Body of pancreas (tissue), 4 donors: ENCODE data around the gene PLEK. TPM values are rescaled to one million over a fixed set of nuclear protein-coding genes. Genes with fewer than 3 reads are reported as not detected.
"Not testable (repeated sequence)": the region's sequence is repeated elsewhere in the genome, so short reads cannot be mapped to it uniquely, and the experiment has no call there.

Source experiments
- ATAC-seq: fragments of 150-250 bp; one replicate; pipeline ENCODE4 v1.9.1; 2016
- DNase-seq, 4 donors: peaks; one replicate each; pipeline ENCODE4 v3.0.0-alpha.2; 2019
- H3K27ac ChIP-seq, 4 donors: fragments of 200-600 bp; sonication (generic); 1 replicate in 3 of 4; 2 replicates in 1 of 4; pipeline versions ENCODE4 v1.5.1 to v1.6.1; 2016 to 2019; ENCODE audit warnings: mild to moderate bottlenecking in 1 of 4, mixed read lengths in 1 of 4, moderate library complexity in 1 of 4
- H3K27me3 ChIP-seq, 2 donors: fragments of 200-600 bp; sonication (generic); one replicate each; pipeline ENCODE4 v1.6.0; 2016; ENCODE audit warnings: mild to moderate bottlenecking in 1 of 2
- H3K36me3 ChIP-seq, 2 donors: fragments of 200-600 bp; sonication (generic); replicated peaks in 1 of 2; 2 replicates each; pipeline ENCODE4 v1.5.1; 2016; ENCODE audit warnings: low read depth in 2 of 2; ENCODE audit not compliant: insufficient read depth in 1 of 2
- H3K4me1 ChIP-seq: fragments of 200-600 bp; sonication (generic); one replicate; pipeline ENCODE4 v1.6.0; 2016
- H3K4me3 ChIP-seq, 2 donors: fragments of 200-600 bp; sonication (generic); 1 replicate in 1 of 2; 2 replicates in 1 of 2; pipeline ENCODE4 v1.5.1; 2016 to 2019
- H3K9me3 ChIP-seq, 3 donors: fragments of 200-600 bp; sonication (generic); 1 replicate in 2 of 3; 2 replicates in 1 of 3; pipeline ENCODE4 v1.5.1; 2016
- POLR2A ChIP-seq, 3 donors: fragments of 450-650 bp; IDR thresholded peaks; one replicate each; pipeline ENCODE4 v1.6.1; 2016; ENCODE audit warnings: antibody characterized with exemption in 3 of 3, mild to moderate bottlenecking in 2 of 3
- WGBS, 2 donors: methylation state at CpG; one replicate each; pipeline ENCODE4 v1.1.5; 2017; 5-methylcytosine and 5-hydroxymethylcytosine counted together
- intact Hi-C: fragments of 100-400 bp; cut with DNase I; formaldehyde crosslinking; loops from one replicate; pipeline ENCODE4 v1.15.1; 2023
- total RNA-seq, 2 donors: library from RNA; depleted of rRNA; stranded (reverse); fragments of >200 nt; gene quantifications; one replicate each; pipeline ENCODE4 v1.1.0, GENCODE V29; 2016
- TF ChIP-seq, protein P1 (sequence below), 7 experiments: fragments of 450-650 bp in 4 of 7; fragments of 200-600 bp in 3 of 7; sonication (generic) in 3 of 7; IDR thresholded peaks; one replicate each; pipeline ENCODE4 v1.5.1; 2016 to 2019; ENCODE audit warnings: antibody characterized with exemption in 7 of 7

PLEK gene
- total RNA-seq, 2 donors from 2014 or later, result 1.8 to 3.0 TPM

DNA sequence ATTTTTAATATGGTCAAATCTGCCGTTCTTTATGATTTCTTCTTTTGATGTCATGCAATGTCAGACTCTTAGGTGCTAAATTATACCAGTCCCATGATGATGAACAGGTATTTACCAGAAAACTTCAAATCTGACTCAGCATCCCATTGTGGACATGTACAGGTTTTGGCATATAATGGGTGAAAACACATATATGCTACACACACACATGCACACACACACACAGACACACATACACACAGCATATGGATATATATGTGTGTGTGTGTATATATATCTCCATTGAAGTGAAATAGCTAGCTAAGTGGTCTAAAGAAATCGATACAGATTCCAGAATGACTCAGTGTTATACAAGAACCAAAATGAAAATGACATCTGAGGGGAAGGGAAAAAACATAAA, 7.4 kb downstream of the PLEK start:
- Histone ChIP-seq H3K4me3 (no peak overlapping the region), H3K9me3 (no peaks in the 10 kb centered on the region), H3K36me3 (no peaks in the 10 kb centered on the region), H3K27ac (no peak overlapping the region), H3K27me3 (no peaks in the 10 kb centered on the region), H3K4me1 (no peaks in the 10 kb centered on the region)
- ATAC-seq (no peak), DNase-seq (no peak)
- TF ChIP-seq, protein P1, sequence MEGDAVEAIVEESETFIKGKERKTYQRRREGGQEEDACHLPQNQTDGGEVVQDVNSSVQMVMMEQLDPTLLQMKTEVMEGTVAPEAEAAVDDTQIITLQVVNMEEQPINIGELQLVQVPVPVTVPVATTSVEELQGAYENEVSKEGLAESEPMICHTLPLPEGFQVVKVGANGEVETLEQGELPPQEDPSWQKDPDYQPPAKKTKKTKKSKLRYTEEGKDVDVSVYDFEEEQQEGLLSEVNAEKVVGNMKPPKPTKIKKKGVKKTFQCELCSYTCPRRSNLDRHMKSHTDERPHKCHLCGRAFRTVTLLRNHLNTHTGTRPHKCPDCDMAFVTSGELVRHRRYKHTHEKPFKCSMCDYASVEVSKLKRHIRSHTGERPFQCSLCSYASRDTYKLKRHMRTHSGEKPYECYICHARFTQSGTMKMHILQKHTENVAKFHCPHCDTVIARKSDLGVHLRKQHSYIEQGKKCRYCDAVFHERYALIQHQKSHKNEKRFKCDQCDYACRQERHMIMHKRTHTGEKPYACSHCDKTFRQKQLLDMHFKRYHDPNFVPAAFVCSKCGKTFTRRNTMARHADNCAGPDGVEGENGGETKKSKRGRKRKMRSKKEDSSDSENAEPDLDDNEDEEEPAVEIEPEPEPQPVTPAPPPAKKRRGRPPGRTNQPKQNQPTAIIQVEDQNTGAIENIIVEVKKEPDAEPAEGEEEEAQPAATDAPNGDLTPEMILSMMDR (IDR thresholded peaks at IDR 0.05), result no peak
- TF ChIP-seq POLR2A (IDR thresholded peaks at IDR 0.05), result no peak
- WGBS, 2 donors, result 84 to 89% methylated on average over 2 of the region's 2 CpGs
- intact Hi-C loops, result no loop called here

DNA sequence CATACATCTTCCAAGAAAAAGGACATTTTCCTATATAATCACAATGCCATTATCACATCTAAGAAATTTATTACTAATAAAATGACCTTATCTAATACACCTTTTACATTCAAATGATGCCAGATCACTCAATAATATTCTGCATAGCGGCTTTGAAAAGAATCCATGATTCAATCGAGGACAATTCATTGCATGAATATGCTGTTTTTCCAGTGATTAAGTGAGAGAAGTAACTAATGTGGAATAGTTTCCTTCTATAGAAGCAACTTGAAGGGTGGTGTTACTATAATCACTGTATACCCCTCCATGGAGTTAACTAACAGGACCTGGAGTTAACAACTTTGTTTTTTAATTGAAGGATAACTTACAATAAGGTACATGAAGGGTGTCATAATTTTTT, 9.1 kb downstream of the PLEK start:
- 85 to 93% methylated on average over 2 of the region's 2 CpGs for WGBS, 2 donors

DNA sequence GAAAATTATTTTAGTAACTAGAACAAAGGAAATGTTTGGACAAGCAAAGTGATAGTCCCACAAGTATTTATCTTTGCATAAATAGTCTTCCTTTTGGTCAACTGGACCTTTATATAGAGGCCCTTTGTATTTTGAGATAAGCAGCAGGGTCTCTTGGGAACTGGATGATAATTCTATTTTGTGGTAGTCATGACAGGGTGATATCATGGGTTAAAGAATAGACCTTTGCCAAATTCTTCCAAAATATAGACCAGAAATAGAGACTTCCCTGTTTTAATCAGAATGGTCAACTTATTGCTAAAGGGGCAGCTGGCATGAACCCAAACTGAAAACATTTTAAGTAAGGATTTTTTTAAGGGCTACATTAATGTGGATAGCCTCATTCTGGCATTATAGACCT, 10.5 kb downstream of the PLEK start:
- H3K27me3 ChIP-seq, result no peaks in the 10 kb centered on the region
- no peaks in the 10 kb centered on the region for H3K9me3 ChIP-seq
- H3K4me3 ChIP-seq, result no peak overlapping the region
- no peak overlapping the region for H3K27ac ChIP-seq
- intact Hi-C loops, result no loop called here
- TF ChIP-seq, protein P1 (IDR thresholded peaks at IDR 0.05), result no peak
- no peak for TF ChIP-seq POLR2A (IDR thresholded peaks at IDR 0.05)
- ATAC-seq (no peak), DNase-seq (no peak)
- H3K4me1 ChIP-seq, result no peaks in the 10 kb centered on the region
- H3K36me3 ChIP-seq, result no peaks in the 10 kb centered on the region

More for the DNA sequence above, 9.1 kb downstream of the PLEK start:
- H3K36me3 ChIP-seq, result no peaks in the 10 kb centered on the region
- no peaks in the 10 kb centered on the region for H3K9me3 ChIP-seq
- no peak overlapping the region for H3K27ac ChIP-seq
- H3K4me3 ChIP-seq, result no peak overlapping the region
- DNase-seq (no peak), ATAC-seq (no peak)
- TF ChIP-seq POLR2A (IDR thresholded peaks at IDR 0.05), result no peak
- TF ChIP-seq, protein P1 (IDR thresholded peaks at IDR 0.05), result no peak
- H3K27me3 ChIP-seq, result no peaks in the 10 kb centered on the region
- intact Hi-C loops, result no loop called here
- no peaks in the 10 kb centered on the region for H3K4me1 ChIP-seq

DNA sequence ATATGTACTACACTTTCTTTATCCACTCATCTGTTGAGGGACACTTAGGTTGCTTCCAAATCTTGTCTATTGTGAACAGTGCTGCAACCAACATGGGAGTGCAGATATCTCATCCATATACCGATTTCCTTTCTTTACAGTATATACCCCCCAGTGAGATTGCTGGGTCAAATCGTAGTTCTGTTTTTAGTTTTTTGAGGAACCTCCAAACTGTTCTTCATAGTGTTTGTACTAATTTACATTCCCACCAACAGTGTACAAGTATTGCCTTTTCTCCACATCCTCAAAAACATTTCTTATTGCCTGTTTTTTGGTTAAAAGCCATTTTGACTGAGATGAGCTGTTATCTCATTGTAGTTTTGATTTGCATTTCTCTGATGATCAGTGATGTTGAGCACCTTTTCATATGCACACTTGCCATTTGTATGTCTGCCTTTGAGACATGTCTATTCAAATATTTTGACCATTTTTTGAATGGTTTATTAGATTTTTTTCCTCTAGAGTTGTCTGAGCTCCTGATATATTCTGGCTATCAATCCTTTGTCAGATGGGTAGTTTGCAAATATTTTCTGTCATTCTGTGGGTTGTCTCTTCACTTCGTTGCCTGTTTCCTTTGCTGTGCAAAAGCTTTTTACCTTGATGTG, 12.2 kb downstream of the PLEK start:
- 61 to 69% methylated on average over 3 of the region's 3 CpGs for whole genome bisulfite sequencing, 2 donors
- ATAC-seq (no peak), DNase-seq (no peak)
- Histone ChIP-seq H3K9me3 (no peaks in the 10 kb centered on the region), H3K27ac (no peak overlapping the region), H3K27me3 (no peaks in the 10 kb centered on the region), H3K4me1 (no peaks in the 10 kb centered on the region), H3K4me3 (no peak overlapping the region), H3K36me3 (no peaks in the 10 kb centered on the region)
- TF ChIP-seq, protein P1 (IDR thresholded peaks at IDR 0.05), result no peak
- TF ChIP-seq POLR2A (IDR thresholded peaks at IDR 0.05), result no peak
- intact Hi-C loops, result no loop called here

DNA sequence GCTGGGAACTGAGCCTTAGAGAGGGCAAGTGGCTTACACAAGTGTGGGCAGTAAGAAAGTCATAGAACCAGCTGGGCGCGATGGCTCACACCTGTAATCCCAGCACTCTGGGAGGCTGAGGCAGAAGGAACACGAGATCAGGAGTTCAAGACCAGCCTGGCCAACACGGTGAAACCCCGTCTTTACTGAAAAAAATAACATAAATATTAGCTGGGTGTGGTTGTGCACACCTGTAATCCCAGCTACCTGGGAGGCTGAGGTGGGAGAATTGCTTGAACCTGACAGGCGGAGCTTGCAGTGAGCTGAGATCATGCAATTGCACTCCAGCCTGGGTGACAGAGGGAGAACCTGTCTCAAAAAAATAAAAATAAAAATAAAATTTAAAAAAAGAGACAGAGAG, 13.7 kb downstream of the PLEK start:
- DNase-seq, ATAC-seq, H3K4me3 ChIP-seq, intact Hi-C loops, H3K27ac ChIP-seq, H3K27me3 ChIP-seq, H3K4me1 ChIP-seq, H3K36me3 ChIP-seq, H3K9me3 ChIP-seq: not testable (repeated sequence)
- WGBS, 2 donors, result 77 to 84% methylated on average over 6 of the region's 6 CpGs
